T-helper 1 cell treated with Interleukin-12 subunit alpha and Interleukin-12 subunit beta and Interleukin-4 antibody, amounts not matched to agents 30 ng/mL and 1 ng/mL, for 36 hours (primary cell): ENCODE measurements around the gene NUTM2A. TPM values are rescaled to one million over a fixed set of nuclear protein-coding genes. Genes with fewer than 3 reads are reported as not detected.
"Not testable (repeated sequence)": the region's sequence is repeated elsewhere in the genome, so short reads cannot be mapped to it uniquely, and the experiment has no call there.

Experiments used
- intact Hi-C: fragments of 100-400 bp; cut with micrococcal nuclease; formaldehyde crosslinking; loops from one replicate; pipeline ENCODE4 v1.15.1; 2024
- total RNA-seq: library from RNA; stranded (reverse); gene quantifications from 2 replicates; pipeline ENCODE4 v1.2.3, GENCODE V29; 2022

Gene NUTM2A
- total RNA-seq = 0.12 and 0.80 TPM in 2 replicates

GRCh38 chr10:87225148-87225547, at the start of gene NUTM2A:
Gene NUTM2A (plus strand): TSS chr10:87225448. CDS start chr10:87225831, 383 bp downstream.
- intact Hi-C loops = not testable (repeated sequence)

- intact Hi-C loops = not testable (repeated sequence)
Observed at GRCh38 chr10:87177587-87177986, 47.7 kb upstream of the NUTM2A start.

GRCh38 chr10:87184421-87184820, 40.8 kb upstream of the NUTM2A start:
- intact Hi-C loops = not testable (repeated sequence)

- intact Hi-C loops = not testable (repeated sequence)
Observed at GRCh38 chr10:87186016-87186415, 39.2 kb upstream of the NUTM2A start.

GRCh38 chr10:87187573-87187972, 37.7 kb upstream of the NUTM2A start:
- intact Hi-C loops = not testable (repeated sequence)

- intact Hi-C loops = not testable (repeated sequence)
Observed at GRCh38 chr10:87191841-87192240, 33.4 kb upstream of the NUTM2A start.

- intact Hi-C loops = loop anchor here (5.0 to 10.0 kb wide), 3 partner anchors 106 to 489 kb away; partner anchors contain the start of genes GLUD1 and SHLD2
Observed at GRCh38 chr10:87200924-87201323, 24.3 kb upstream of the NUTM2A start.

GRCh38 chr10:87204801-87205200, 20.4 kb upstream of the NUTM2A start:
- intact Hi-C loops = loop anchor here (5.0 to 10.0 kb wide), 3 partner anchors 110 to 492 kb away; partner anchors contain the start of genes GLUD1 and SHLD2

- intact Hi-C loops = loop anchor here (10.0 kb wide), 1 partner anchor 112 kb away; the partner anchor contains the start of genes GLUD1 and SHLD2
Observed at GRCh38 chr10:87206922-87207321, 18.3 kb upstream of the NUTM2A start.

GRCh38 chr10:87210309-87210708, 14.9 kb upstream of the NUTM2A start:
- intact Hi-C loops = not testable (repeated sequence)

GRCh38 chr10:87211848-87212247, 13.4 kb upstream of the NUTM2A start:
- intact Hi-C loops = not testable (repeated sequence)

- intact Hi-C loops = not testable (repeated sequence)
Observed at GRCh38 chr10:87213150-87213765, 12.0 kb upstream of the NUTM2A start.

- intact Hi-C loops = not testable (repeated sequence)
Observed at GRCh38 chr10:87213806-87214205, 11.4 kb upstream of the NUTM2A start.

- intact Hi-C loops = not testable (repeated sequence)
Observed at GRCh38 chr10:87216120-87216519, 9.1 kb upstream of the NUTM2A start.

- intact Hi-C loops = not testable (repeated sequence)
Observed at GRCh38 chr10:87219370-87219769, 5.9 kb upstream of the NUTM2A start.

- intact Hi-C loops = not testable (repeated sequence)
Observed at GRCh38 chr10:87222789-87223188, 2.5 kb upstream of the NUTM2A start.

GRCh38 chr10:87228247-87228646, 3.0 kb downstream of the NUTM2A start:
- intact Hi-C loops = not testable (repeated sequence)

- intact Hi-C loops = not testable (repeated sequence)
Observed at GRCh38 chr10:87229211-87229610, 4.0 kb downstream of the NUTM2A start.

- intact Hi-C loops = not testable (repeated sequence)
Observed at GRCh38 chr10:87234854-87235253, 9.6 kb downstream of the NUTM2A start.

GRCh38 chr10:87237244-87237643, 12.0 kb downstream of the NUTM2A start:
- intact Hi-C loops = not testable (repeated sequence)

GRCh38 chr10:87239346-87239808, 14.1 kb downstream of the NUTM2A start:
- intact Hi-C loops = not testable (repeated sequence)

GRCh38 chr10:87242192-87242591, 16.9 kb downstream of the NUTM2A start:
- intact Hi-C loops = not testable (repeated sequence)

- intact Hi-C loops = not testable (repeated sequence)
Observed at GRCh38 chr10:87247335-87247734, 22.1 kb downstream of the NUTM2A start.
